ENCODE measurements around the gene FAM13B.
"Not testable (repeated sequence)": the region's sequence is repeated elsewhere in the genome, so short reads cannot be mapped to it uniquely, and the experiment has no call there.

FAM13B gene

DNA sequence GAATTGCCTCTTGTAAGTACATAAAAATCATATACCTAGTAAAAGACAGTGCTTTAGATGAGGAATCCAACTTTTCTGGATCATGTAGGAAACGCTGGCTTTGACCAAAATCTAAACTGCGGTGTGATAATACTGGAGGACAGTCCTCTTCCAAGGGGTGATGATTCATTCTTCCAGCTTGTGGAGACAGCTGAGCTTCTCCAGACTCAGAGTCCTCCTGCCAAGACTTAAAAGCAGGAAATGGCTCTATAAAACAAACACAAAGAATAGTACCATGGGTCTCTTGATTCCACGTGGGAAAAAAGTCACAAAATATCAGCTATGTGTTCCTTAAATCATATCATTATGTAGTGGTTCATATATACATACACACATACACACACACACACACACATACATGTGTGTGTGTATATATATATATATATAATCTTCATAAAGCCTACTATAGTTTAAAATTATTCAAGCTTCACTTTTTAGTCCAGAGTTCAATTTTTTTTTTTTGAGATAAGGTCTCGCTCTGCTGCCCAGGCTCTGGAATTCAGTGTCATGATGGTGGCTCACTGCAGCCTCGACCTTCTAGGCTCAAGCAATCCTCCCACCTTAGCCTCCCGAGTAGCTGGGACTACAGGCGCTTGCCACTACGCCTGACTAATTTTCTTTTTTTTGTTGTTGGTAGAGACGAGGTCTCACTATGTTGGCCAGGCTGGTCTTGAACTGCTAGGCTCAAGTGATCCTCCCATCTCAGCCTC, 78.6 kb downstream of the FAM13B start:
- TF ChIP-seq, protein P1, sequence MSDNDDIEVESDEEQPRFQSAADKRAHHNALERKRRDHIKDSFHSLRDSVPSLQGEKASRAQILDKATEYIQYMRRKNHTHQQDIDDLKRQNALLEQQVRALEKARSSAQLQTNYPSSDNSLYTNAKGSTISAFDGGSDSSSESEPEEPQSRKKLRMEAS (IDR thresholded peaks at IDR 0.05; ENCODE audit: low read depth, low read length) = no peak
- TF ChIP-seq, protein P2, sequence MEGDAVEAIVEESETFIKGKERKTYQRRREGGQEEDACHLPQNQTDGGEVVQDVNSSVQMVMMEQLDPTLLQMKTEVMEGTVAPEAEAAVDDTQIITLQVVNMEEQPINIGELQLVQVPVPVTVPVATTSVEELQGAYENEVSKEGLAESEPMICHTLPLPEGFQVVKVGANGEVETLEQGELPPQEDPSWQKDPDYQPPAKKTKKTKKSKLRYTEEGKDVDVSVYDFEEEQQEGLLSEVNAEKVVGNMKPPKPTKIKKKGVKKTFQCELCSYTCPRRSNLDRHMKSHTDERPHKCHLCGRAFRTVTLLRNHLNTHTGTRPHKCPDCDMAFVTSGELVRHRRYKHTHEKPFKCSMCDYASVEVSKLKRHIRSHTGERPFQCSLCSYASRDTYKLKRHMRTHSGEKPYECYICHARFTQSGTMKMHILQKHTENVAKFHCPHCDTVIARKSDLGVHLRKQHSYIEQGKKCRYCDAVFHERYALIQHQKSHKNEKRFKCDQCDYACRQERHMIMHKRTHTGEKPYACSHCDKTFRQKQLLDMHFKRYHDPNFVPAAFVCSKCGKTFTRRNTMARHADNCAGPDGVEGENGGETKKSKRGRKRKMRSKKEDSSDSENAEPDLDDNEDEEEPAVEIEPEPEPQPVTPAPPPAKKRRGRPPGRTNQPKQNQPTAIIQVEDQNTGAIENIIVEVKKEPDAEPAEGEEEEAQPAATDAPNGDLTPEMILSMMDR (IDR thresholded peaks at IDR 0.05; ENCODE audit: low read depth, low read length) = no peak
- TF ChIP-seq MYC (IDR thresholded peaks at IDR 0.05; ENCODE audit: low read depth, low read length) = no peak
- no peak for TF ChIP-seq POLR2A (IDR thresholded peaks at IDR 0.05; ENCODE audit: extremely low read depth, insufficient read length)
- no peak for DNase-seq (ENCODE audit: low read depth)
- H3K4me3 ChIP-seq (ENCODE audit: low read depth, low read length) = no peak overlapping the region

DNA sequence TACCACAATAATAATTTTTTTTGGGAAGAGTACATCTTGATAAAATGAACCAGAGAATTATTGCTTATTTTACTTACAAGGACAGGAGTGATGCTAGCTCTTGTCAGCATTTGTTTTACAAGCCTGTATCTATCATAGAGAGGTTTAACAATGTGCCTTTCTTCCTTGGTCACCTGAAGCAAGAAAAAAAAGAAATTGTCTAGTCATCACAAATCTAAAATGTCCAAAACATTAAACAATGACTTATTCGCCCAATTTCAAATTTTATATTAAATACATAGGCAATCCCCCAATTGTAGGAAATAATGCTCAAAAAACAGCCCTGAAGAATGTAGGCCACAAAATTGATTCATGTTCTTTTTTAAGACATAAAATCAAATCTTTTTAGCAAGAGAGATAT, 87.1 kb downstream of the FAM13B start:
- H3K4me3 ChIP-seq (ENCODE audit: low read depth, low read length) = no peak overlapping the region
- DNase-seq (ENCODE audit: low read depth) = no peak
- TF ChIP-seq, protein P1 (IDR thresholded peaks at IDR 0.05; ENCODE audit: low read depth, low read length) = no peak
- TF ChIP-seq, protein P2 (IDR thresholded peaks at IDR 0.05; ENCODE audit: low read depth, low read length) = no peak
- TF ChIP-seq POLR2A (IDR thresholded peaks at IDR 0.05; ENCODE audit: extremely low read depth, insufficient read length) = no peak
- no peak for TF ChIP-seq MYC (IDR thresholded peaks at IDR 0.05; ENCODE audit: low read depth, low read length)

DNA sequence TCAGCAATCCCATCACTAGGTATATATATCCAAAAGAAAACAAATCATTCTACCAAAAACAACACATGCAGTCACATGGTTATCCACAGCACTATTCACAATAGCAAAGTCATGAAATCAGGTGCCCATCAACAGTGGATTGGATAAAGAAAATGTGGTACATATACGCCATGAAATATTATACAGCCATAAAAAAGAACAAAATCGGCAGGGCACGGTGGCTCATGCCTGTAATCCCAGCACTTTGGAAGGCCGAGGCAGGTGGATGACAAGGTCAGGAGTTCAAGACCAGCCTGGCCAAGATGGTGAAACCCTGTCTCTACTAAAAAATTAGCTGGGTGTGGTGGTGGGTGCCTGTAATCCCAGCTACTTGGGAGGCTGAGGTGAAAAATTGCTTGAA, 88.6 kb downstream of the FAM13B start:
- DNase-seq (ENCODE audit: low read depth); H3K4me3 ChIP-seq (ENCODE audit: low read depth, low read length): not testable (repeated sequence)

DNA sequence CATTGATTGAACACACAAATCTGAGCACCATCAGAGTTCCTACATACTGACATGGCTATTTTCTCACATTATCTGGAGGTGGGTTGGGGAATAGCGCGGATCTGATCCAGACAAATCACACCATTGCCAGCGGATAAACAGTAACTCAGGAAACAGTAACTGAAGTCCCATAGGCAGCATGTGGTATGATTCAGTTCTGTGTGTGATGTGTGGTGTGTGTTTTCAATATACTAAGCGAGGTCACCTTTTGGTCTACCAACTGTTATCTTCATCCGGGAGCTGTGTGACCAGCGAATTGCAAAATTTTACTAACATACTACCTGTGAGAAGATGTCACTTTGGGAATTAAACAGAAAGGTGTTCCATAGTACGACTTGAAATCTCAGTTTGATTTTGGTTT, 93.5 kb downstream of the FAM13B start:
- no peak overlapping the region for H3K4me3 ChIP-seq (ENCODE audit: low read depth, low read length)
- TF ChIP-seq, protein P2 (IDR thresholded peaks at IDR 0.05; ENCODE audit: low read depth, low read length) = no peak
- TF ChIP-seq, protein P1 (IDR thresholded peaks at IDR 0.05; ENCODE audit: low read depth, low read length) = no peak
- TF ChIP-seq MYC (IDR thresholded peaks at IDR 0.05; ENCODE audit: low read depth, low read length) (no peak), POLR2A (IDR thresholded peaks at IDR 0.05; ENCODE audit: extremely low read depth, insufficient read length) (no peak)
- no peak for DNase-seq (ENCODE audit: low read depth)

DNA sequence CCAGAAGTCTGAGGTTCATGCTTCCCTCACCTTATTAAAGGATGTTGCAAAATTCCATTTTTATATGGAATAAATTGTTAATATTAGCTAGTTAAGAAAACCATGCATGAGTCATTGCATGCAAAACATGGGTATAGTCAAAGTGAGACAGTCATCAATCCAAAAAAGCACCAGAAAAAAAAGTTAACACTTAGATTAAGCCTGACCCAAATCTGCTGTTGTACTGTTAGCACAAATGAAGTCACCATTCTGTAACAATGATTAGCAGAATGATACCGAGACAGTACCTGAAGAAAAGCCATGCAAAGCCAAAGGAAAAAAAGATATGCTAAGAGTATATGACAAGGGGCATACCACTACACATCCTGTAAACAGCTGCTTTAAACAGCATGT, 94.1 kb downstream of the FAM13B start:
- no peak for DNase-seq (ENCODE audit: low read depth)
- no peak for TF ChIP-seq MYC (IDR thresholded peaks at IDR 0.05; ENCODE audit: low read depth, low read length)
- TF ChIP-seq, protein P2 (IDR thresholded peaks at IDR 0.05; ENCODE audit: low read depth, low read length) = no peak
- TF ChIP-seq, protein P1 (IDR thresholded peaks at IDR 0.05; ENCODE audit: low read depth, low read length) = no peak
- no peak for TF ChIP-seq POLR2A (IDR thresholded peaks at IDR 0.05; ENCODE audit: extremely low read depth, insufficient read length)
- no peak overlapping the region for H3K4me3 ChIP-seq (ENCODE audit: low read depth, low read length)

DNA sequence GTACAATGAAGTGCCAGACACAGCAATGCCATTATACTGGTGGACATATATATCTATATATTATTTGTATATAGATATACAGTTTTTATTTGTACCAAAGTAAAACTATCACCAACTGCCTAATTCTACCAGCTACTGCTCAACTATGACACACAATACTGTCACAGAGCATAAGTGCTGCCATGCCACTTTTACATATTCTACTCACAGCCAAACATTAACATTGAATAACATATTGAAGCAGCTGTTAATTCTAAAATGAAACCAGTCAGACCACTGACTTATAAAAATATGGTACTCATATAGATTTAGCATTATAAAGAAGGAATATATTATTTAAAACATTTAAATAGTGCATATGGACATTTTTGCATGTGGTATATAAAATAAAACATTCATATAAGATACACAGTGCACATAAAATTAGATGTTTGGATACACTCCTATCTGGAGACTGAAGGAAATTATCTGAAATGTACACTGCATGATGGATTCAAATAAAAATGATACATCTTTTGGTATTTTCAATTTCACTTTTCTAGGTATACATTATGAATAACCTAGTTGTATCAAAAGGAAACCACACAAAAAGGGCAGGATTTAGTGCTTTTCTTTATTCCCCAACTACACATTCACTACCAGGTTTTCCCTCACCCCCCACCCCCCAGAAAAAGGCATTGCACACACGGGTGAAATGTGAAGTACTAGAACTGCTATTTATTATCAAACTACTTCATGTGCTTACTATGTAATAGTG, 94.7 kb downstream of the FAM13B start:
- TF ChIP-seq MYC (IDR thresholded peaks at IDR 0.05; ENCODE audit: low read depth, low read length) (no peak), POLR2A (IDR thresholded peaks at IDR 0.05; ENCODE audit: extremely low read depth, insufficient read length) (no peak)
- TF ChIP-seq, protein P2 (IDR thresholded peaks at IDR 0.05; ENCODE audit: low read depth, low read length) = no peak
- TF ChIP-seq, protein P1 (IDR thresholded peaks at IDR 0.05; ENCODE audit: low read depth, low read length) = no peak
- DNase-seq (ENCODE audit: low read depth) = no peak
- no peak overlapping the region for H3K4me3 ChIP-seq (ENCODE audit: low read depth, low read length)

Measured in NB4 (cell line).